Naive thymus-derived CD4-positive, alpha-beta T cell (primary cell): Measurements from ENCODE around the gene SLC9A3. TPM values are rescaled to one million over a fixed set of nuclear protein-coding genes. Genes with fewer than 3 reads are reported as not detected.

Source experiments
- ATAC-seq: fragments of 150-1000 bp; cut with Tn5 transposase; 2 replicates; pipeline ENCODE4 v1.10.0; 2021; ENCODE audit warnings: mild to moderate bottlenecking, moderate library complexity
- CTCF ChIA-PET: fragments of 350-600 bp; sonication (Branson Sonifier 250); formaldehyde crosslinking; loops from one replicate; lab custom pipeline; 2021; ENCODE audit warnings: antibody characterized with exemption; lab: Charles Lee
- POLR2A ChIA-PET: fragments of 350-600 bp; sonication (Branson Sonifier 250); formaldehyde crosslinking; loops from one replicate; lab custom pipeline; 2021; ENCODE audit warnings: antibody characterized with exemption, inconsistent platforms; lab: Charles Lee
- DNase-seq, 9 donors: peaks; one replicate each; pipeline versions ENCODE4 v3.0.0 to v3.0.0-alpha.2; 2020 to 2022; ENCODE audit warnings: mixed read lengths in 1 of 9
- H3K27ac ChIP-seq: one replicate; pipeline ENCODE4 v1.7.0; 2013; ENCODE audit warnings: mild to moderate bottlenecking, low read depth, low read length, moderate library complexity
- H3K27me3 ChIP-seq, 2 donors: one replicate each; pipeline ENCODE4 v1.7.0; 2013; ENCODE audit warnings: low read length in 2 of 2, mild to moderate bottlenecking in 2 of 2, moderate library complexity in 2 of 2; ENCODE audit not compliant: control insufficient read depth in 2 of 2, insufficient read depth in 2 of 2
- H3K36me3 ChIP-seq, 3 experiments: 1 replicate in 2 of 3; 2 replicates in 1 of 3; pipeline ENCODE4 v1.7.0; 2013; ENCODE audit warnings: low read length in 3 of 3, mild to moderate bottlenecking in 3 of 3, moderate library complexity in 1 of 3; ENCODE audit not compliant: insufficient read depth in 3 of 3, control insufficient read depth in 2 of 3
- H3K4me1 ChIP-seq, 2 donors: one replicate each; pipeline ENCODE4 v1.7.0; 2013; ENCODE audit warnings: low read length in 2 of 2, mild to moderate bottlenecking in 2 of 2, moderate library complexity in 1 of 2; ENCODE audit not compliant: control insufficient read depth in 2 of 2, insufficient read depth in 2 of 2
- H3K4me3 ChIP-seq: 2 replicates; pipeline ENCODE4 v1.7.0; 2013; ENCODE audit warnings: mild to moderate bottlenecking, low read length
- H3K9me3 ChIP-seq, 3 experiments: 1 replicate in 2 of 3; 2 replicates in 1 of 3; pipeline ENCODE4 v1.7.0; 2013; ENCODE audit warnings: low read length in 3 of 3; ENCODE audit not compliant: control insufficient read depth in 2 of 3
- H3K27ac Mint-ChIP-seq, 9 donors: one replicate each; pipeline ENCODE4 v1.8.0; 2020 to 2022; ENCODE audit warnings: mixed read lengths in 9 of 9, mild to moderate bottlenecking in 8 of 9, moderate library complexity in 5 of 9, inconsistent platforms in 2 of 9
- H3K27me3 Mint-ChIP-seq, 5 donors: one replicate each; pipeline ENCODE4 v1.8.0; 2021 to 2022; ENCODE audit warnings: mixed read lengths in 5 of 5, mild to moderate bottlenecking in 1 of 5
- H3K36me3 Mint-ChIP-seq, 5 donors: one replicate each; pipeline ENCODE4 v1.8.0; 2020 to 2022; ENCODE audit warnings: mixed read lengths in 5 of 5, mild to moderate bottlenecking in 3 of 5, inconsistent platforms in 1 of 5
- H3K4me1 Mint-ChIP-seq, 7 donors: one replicate each; pipeline ENCODE4 v1.8.0; 2020 to 2022; ENCODE audit warnings: mixed read lengths in 7 of 7, mild to moderate bottlenecking in 3 of 7, inconsistent platforms in 1 of 7
- H3K4me3 Mint-ChIP-seq, 10 donors: one replicate each; pipeline ENCODE4 v1.8.0; 2020 to 2022; ENCODE audit warnings: mild to moderate bottlenecking in 10 of 10, mixed read lengths in 10 of 10, moderate library complexity in 6 of 10, inconsistent platforms in 2 of 10
- H3K9me3 Mint-ChIP-seq, 11 donors: one replicate each; pipeline ENCODE4 v1.8.0; 2020 to 2022; ENCODE audit warnings: mixed read lengths in 11 of 11, mild to moderate bottlenecking in 4 of 11, inconsistent platforms in 1 of 11, moderate library complexity in 1 of 11
- intact Hi-C, 2 donors: fragments of 100-400 bp; cut with micrococcal nuclease; formaldehyde crosslinking; loops; one replicate each; pipeline ENCODE4 v1.15.1; 2023
- polyA plus RNA-seq, 2 donors: library from polyadenylated mRNA; unstranded; fragments of 300-500 nt; fragmentation: Illumina TruSeq; gene quantifications; one replicate each; pipeline ENCODE4 v1.2.3, GENCODE V29; 2021
- total RNA-seq, 6 experiments: library from RNA in 5 of 6; stranded (reverse) in 5 of 6; gene quantifications; 1 replicate in 5 of 6; 2 replicates in 1 of 6; pipeline ENCODE4 v1.2.3 and lab custom pipeline; 2021 to 2026

The SLC9A3 gene
- total and polyA plus RNA-seq, 7 experiments from 2014 or later, result 1.5 to 5.5 (median 3.2) TPM

GRCh38 chr5:442335-443238 is 81.7 kb downstream of the SLC9A3 start, which contains the start of gene EXOC3:
EXOC3 (plus strand) TSS chr5:443176; CDS start chr5:446206, 3,030 bp downstream.
- peak within 1 kb of the TSS; percentile 89 to 98 (median 96) for H3K4me3 Mint-ChIP-seq
- CTCF ChIA-PET, result no interaction called here
- intact Hi-C loops, result loop anchor here (1.0 to 5.0 kb wide), 6 partner anchors 22 to 225 kb away; partner anchors contain the start of genes CCDC127 (in 2 of the 2), PDCD6 (in 2 of the 2) and SDHA (in 2 of the 2)

GRCh38 chr5:441996-442334 is 82.3 kb downstream of the SLC9A3 start:
- Histone ChIP-seq H3K4me3 (peak overlapping the region; percentile 88), H3K27ac (peak overlapping the region; percentile 87), H3K36me3 (peaks cover 0 to 12% (median 0%) of the 10 kb centered on the region in 3 experiments), H3K27me3 (no peaks in the 10 kb centered on the region), H3K9me3 (no peaks in the 10 kb centered on the region), H3K4me1 (peaks cover 12 to 18% of the 10 kb centered on the region in 2 donors)
- Mint-ChIP-seq H3K4me1 (peaks cover 22 to 43% (median 30%) of the 10 kb centered on the region in 7 donors), H3K27me3 (peaks cover 0 to 3% (median 0%) of the 10 kb centered on the region in 5 donors), H3K27ac (peak overlapping the region; percentile 66 to 98 (median 93)), H3K36me3 (peaks cover 0 to 10% (median 7%) of the 10 kb centered on the region in 5 donors), H3K4me3 (peak overlapping the region; percentile 89 to 98 (median 96)), H3K9me3 (no peaks in the 10 kb centered on the region)
- intact Hi-C loops, result loop anchor here (1.0 to 5.0 kb wide), 3 partner anchors 22 to 225 kb away; partner anchors contain the start of genes PDCD6 (in 2 of the 2), CCDC127 (in 1 of the 2) and SDHA (in 1 of the 2)
- ATAC-seq (no peak), DNase-seq (no peak)
- POLR2A ChIA-PET, result interaction anchor here (1.8 kb wide), 1 partner anchor 31 kb away, joined by 5 read pairs; no protein-coding TSS in a partner anchor
- CTCF ChIA-PET, result no interaction called here

More at GRCh38 chr5:442335-443238, 81.7 kb downstream of the SLC9A3 start, which contains the start of gene EXOC3:
- Histone ChIP-seq H3K36me3 (peaks cover 0 to 18% (median 4%) of the 10 kb centered on the region in 3 experiments), H3K27me3 (no peaks in the 10 kb centered on the region), H3K4me1 (peaks cover 12 to 18% of the 10 kb centered on the region in 2 donors), H3K9me3 (no peaks in the 10 kb centered on the region), H3K27ac (peak within 1 kb of the TSS; percentile 87), H3K4me3 (peak within 1 kb of the TSS; percentile 88)
- Mint-ChIP-seq H3K9me3 (no peaks in the 10 kb centered on the region), H3K27me3 (peaks cover 0 to 3% (median 0%) of the 10 kb centered on the region in 5 donors), H3K36me3 (peaks cover 3 to 16% (median 8%) of the 10 kb centered on the region in 5 donors), H3K4me1 (peaks cover 24 to 44% (median 32%) of the 10 kb centered on the region in 7 donors), H3K27ac (peak within 1 kb of the TSS; percentile 88 to 98 (median 94))
- ATAC-seq, result peak; percentile 87
- DNase-seq, result peak; percentile 60 to 83 (median 67)
- POLR2A ChIA-PET, result interaction anchor here (0.6 to 1.8 kb wide), 3 partner anchors 17 to 30 kb away, joined by 3 to 5 read pairs (median 3); no protein-coding TSS in a partner anchor

GRCh38 chr5:440401-441201 is 83.6 kb downstream of the SLC9A3 start:
- Histone ChIP-seq H3K9me3 (no peaks in the 10 kb centered on the region), H3K27me3 (no peaks in the 10 kb centered on the region), H3K4me3 (no peak overlapping the region), H3K36me3 (peaks cover 0 to 4% (median 0%) of the 10 kb centered on the region in 3 experiments), H3K27ac (no peak overlapping the region), H3K4me1 (peaks cover 12 to 18% of the 10 kb centered on the region in 2 donors)
- Mint-ChIP-seq H3K36me3 (peaks cover 0 to 5% (median 0%) of the 10 kb centered on the region in 5 donors), H3K4me1 (peaks cover 14 to 32% (median 22%) of the 10 kb centered on the region in 7 donors), H3K27me3 (peaks cover 0 to 3% (median 0%) of the 10 kb centered on the region in 5 donors), H3K9me3 (no peaks in the 10 kb centered on the region), H3K4me3 (peak overlapping the region in 3 of 10 donors; percentile 3 to 51 (median 10)), H3K27ac (peak overlapping the region in 3 of 9 donors; percentile 31 to 44 (median 34))
- ChIA-PET CTCF (no interaction called here), POLR2A (no interaction called here)
- intact Hi-C loops, result loop anchor here (5.0 kb wide), 2 partner anchors 168 to 223 kb away; partner anchors contain the start of genes PDCD6 (in 2 of the 2), CCDC127 (in 1 of the 2) and SDHA (in 1 of the 2)
- DNase-seq (no peak), ATAC-seq (no peak)

- intact Hi-C loops, result loop anchor here (5.0 kb wide), 2 partner anchors 167 to 222 kb away; partner anchors contain the start of genes PDCD6 (in 2 of the 2), CCDC127 (in 1 of the 2) and SDHA (in 1 of the 2)
- Histone ChIP-seq H3K4me3 (no peak overlapping the region), H3K36me3 (peaks cover 0 to 4% (median 0%) of the 10 kb centered on the region in 3 experiments), H3K27me3 (no peaks in the 10 kb centered on the region), H3K27ac (no peak overlapping the region), H3K9me3 (no peaks in the 10 kb centered on the region), H3K4me1 (peaks cover 12 to 18% of the 10 kb centered on the region in 2 donors)
- ChIA-PET CTCF (no interaction called here), POLR2A (no interaction called here)
- no peak for ATAC-seq
- Mint-ChIP-seq H3K9me3 (no peaks in the 10 kb centered on the region), H3K27ac (no peak overlapping the region), H3K36me3 (peaks cover 0 to 3% (median 0%) of the 10 kb centered on the region in 5 donors), H3K27me3 (peaks cover 0 to 3% (median 0%) of the 10 kb centered on the region in 5 donors), H3K4me3 (no peak overlapping the region), H3K4me1 (peaks cover 9 to 28% (median 18%) of the 10 kb centered on the region in 7 donors)
- DNase-seq, result no peak
Measured at GRCh38 chr5:439636-440035, 84.6 kb downstream of the SLC9A3 start.

GRCh38 chr5:439181-439580 is 85.1 kb downstream of the SLC9A3 start:
- Mint-ChIP-seq H3K36me3 (peaks cover 0 to under 1% (median 0%) of the 10 kb centered on the region in 5 donors), H3K27ac (no peak overlapping the region), H3K4me3 (no peak overlapping the region), H3K27me3 (peaks cover 0 to 3% (median 0%) of the 10 kb centered on the region in 5 donors), H3K4me1 (peaks cover 5 to 23% (median 13%) of the 10 kb centered on the region in 7 donors), H3K9me3 (no peaks in the 10 kb centered on the region)
- no peak overlapping the region for H3K4me3 ChIP-seq
- no peak overlapping the region for H3K27ac ChIP-seq
- H3K27me3 ChIP-seq, result no peaks in the 10 kb centered on the region
- no peak for DNase-seq
- ChIA-PET POLR2A (no interaction called here), CTCF (no interaction called here)
- no peak for ATAC-seq
- intact Hi-C loops, result no loop called here
- H3K9me3 ChIP-seq, result no peaks in the 10 kb centered on the region
- H3K4me1 ChIP-seq, result peaks cover 8 to 16% of the 10 kb centered on the region in 2 donors
- H3K36me3 ChIP-seq, result peaks cover 0 to 4% (median 0%) of the 10 kb centered on the region in 3 experiments
